ENCODE measurements around the gene TSC22D1.

GRCh38 chr13:44426461-44426860, 149.7 kb downstream of the TSC22D1 start:
- TF ChIP-seq TAF1 (IDR thresholded peaks at IDR 0.05; ENCODE audit: borderline replicate concordance, insufficient read depth, low read length) (no peak), POLR2AphosphoS5 (IDR thresholded peaks at IDR 0.05; ENCODE audit: low read depth, low read length) (no peak)

Data from PFSK-1 (cell line).